Testis (tissue), 3 donors: ENCODE measurements around the gene CPNE7. TPM values are rescaled to one million over a fixed set of nuclear protein-coding genes. Genes with fewer than 3 reads are reported as not detected.

Experiments
- DNase-seq: peaks from one replicate; pipeline ENCODE4 v3.0.0-alpha.2; 2019
- H3K27ac ChIP-seq, 2 donors: fragments of 200-600 bp; sonication (generic); one replicate each; pipeline ENCODE4 v1.5.1; 2019
- H3K27me3 ChIP-seq: fragments of 200-600 bp; sonication (generic); one replicate; pipeline ENCODE4 v1.5.1; 2019
- H3K36me3 ChIP-seq: fragments of 200-600 bp; sonication (generic); one replicate; pipeline ENCODE4 v1.5.1; 2017; ENCODE audit warnings: low read depth; ENCODE audit errors: missing control alignments
- H3K4me1 ChIP-seq: fragments of 200-600 bp; sonication (generic); one replicate; pipeline ENCODE4 v1.5.1; 2019
- H3K4me3 ChIP-seq, 2 donors: fragments of 200-600 bp; sonication (generic); one replicate each; pipeline ENCODE4 v1.5.1; 2017 to 2019
- H3K9me3 ChIP-seq: fragments of 200-600 bp; sonication (generic); one replicate; pipeline ENCODE4 v1.5.1; 2017
- POLR2A ChIP-seq: fragments of 450-650 bp; IDR thresholded peaks from one replicate; pipeline ENCODE4 v1.6.1; 2017; ENCODE audit warnings: antibody characterized with exemption, mild to moderate bottlenecking, moderate library complexity
- WGBS, 2 donors: methylation state at CpG; one replicate each; pipeline ENCODE4 v1.1.5; 2018; 5-methylcytosine and 5-hydroxymethylcytosine counted together
- intact Hi-C: fragments of 100-400 bp; cut with DNase I; formaldehyde crosslinking; loops from one replicate; pipeline ENCODE4 v1.15.1; 2023; ENCODE audit warnings: low total_unique reads
- polyA plus RNA-seq: library from polyadenylated mRNA; stranded (reverse); fragments of 350-450 nt; fragmentation: Illumina TruSeq; extraction: RNeasy Lipid Tissue Mini Kit (QIAGEN cat#74804); gene quantifications from one replicate; pipeline ENCODE4 v1.2.3, GENCODE V29; 2014; ENCODE audit warnings: low read depth, low replicate concordance; ENCODE audit not compliant: insufficient read depth
- total RNA-seq, 2 donors: library from RNA; depleted of rRNA; stranded (reverse); fragments of >200 nt; gene quantifications; one replicate each; pipeline ENCODE4 v1.2.3, GENCODE V29; 2016
- TF ChIP-seq, protein P1 (sequence below), 3 experiments: fragments of 450-650 bp in 2 of 3; fragments of 200-600 bp in 1 of 3; sonication (generic) in 1 of 3; IDR thresholded peaks; one replicate each; pipeline ENCODE4 v1.5.1; 2016 to 2019; ENCODE audit warnings: antibody characterized with exemption in 3 of 3, mild to moderate bottlenecking in 2 of 3, moderate library complexity in 1 of 3

Gene CPNE7
- total and polyA plus RNA-seq, 3 donors from 2014 or later, result 3.3 to 15.0 (median 12.5) TPM

DNA sequence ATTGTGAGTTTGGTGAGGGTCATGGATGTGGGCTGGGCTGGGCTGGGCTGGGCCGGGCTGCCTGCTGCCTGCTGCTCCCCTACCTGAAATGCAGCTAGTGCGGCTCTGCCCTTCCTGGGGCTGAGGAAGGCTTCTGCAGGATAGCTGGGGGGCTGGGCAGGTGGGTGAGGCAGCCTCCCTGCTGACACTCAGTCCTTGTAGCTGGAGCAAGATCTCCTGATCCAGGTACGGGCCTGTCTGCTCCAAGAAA lies 10.4 kb upstream of the CPNE7 start:
- H3K4me1 ChIP-seq, result peaks cover 27% of the 10 kb centered on the region
- no peaks in the 10 kb centered on the region for H3K9me3 ChIP-seq
- no peak for TF ChIP-seq POLR2A
- TF ChIP-seq, protein P1, sequence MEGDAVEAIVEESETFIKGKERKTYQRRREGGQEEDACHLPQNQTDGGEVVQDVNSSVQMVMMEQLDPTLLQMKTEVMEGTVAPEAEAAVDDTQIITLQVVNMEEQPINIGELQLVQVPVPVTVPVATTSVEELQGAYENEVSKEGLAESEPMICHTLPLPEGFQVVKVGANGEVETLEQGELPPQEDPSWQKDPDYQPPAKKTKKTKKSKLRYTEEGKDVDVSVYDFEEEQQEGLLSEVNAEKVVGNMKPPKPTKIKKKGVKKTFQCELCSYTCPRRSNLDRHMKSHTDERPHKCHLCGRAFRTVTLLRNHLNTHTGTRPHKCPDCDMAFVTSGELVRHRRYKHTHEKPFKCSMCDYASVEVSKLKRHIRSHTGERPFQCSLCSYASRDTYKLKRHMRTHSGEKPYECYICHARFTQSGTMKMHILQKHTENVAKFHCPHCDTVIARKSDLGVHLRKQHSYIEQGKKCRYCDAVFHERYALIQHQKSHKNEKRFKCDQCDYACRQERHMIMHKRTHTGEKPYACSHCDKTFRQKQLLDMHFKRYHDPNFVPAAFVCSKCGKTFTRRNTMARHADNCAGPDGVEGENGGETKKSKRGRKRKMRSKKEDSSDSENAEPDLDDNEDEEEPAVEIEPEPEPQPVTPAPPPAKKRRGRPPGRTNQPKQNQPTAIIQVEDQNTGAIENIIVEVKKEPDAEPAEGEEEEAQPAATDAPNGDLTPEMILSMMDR (IDR thresholded peaks at IDR 0.05), result no peak
- no peaks in the 10 kb centered on the region for H3K36me3 ChIP-seq
- DNase-seq, result no peak
- H3K27me3 ChIP-seq, result no peaks in the 10 kb centered on the region
- no peak overlapping the region for H3K27ac ChIP-seq
- no peak overlapping the region for H3K4me3 ChIP-seq
- 63% methylated on average over 3 of the region's 3 CpGs; no CpG with 5 or more reads in 1 of the 2 donors for whole genome bisulfite sequencing, 2 donors
- intact Hi-C loops, result no loop called here

DNA sequence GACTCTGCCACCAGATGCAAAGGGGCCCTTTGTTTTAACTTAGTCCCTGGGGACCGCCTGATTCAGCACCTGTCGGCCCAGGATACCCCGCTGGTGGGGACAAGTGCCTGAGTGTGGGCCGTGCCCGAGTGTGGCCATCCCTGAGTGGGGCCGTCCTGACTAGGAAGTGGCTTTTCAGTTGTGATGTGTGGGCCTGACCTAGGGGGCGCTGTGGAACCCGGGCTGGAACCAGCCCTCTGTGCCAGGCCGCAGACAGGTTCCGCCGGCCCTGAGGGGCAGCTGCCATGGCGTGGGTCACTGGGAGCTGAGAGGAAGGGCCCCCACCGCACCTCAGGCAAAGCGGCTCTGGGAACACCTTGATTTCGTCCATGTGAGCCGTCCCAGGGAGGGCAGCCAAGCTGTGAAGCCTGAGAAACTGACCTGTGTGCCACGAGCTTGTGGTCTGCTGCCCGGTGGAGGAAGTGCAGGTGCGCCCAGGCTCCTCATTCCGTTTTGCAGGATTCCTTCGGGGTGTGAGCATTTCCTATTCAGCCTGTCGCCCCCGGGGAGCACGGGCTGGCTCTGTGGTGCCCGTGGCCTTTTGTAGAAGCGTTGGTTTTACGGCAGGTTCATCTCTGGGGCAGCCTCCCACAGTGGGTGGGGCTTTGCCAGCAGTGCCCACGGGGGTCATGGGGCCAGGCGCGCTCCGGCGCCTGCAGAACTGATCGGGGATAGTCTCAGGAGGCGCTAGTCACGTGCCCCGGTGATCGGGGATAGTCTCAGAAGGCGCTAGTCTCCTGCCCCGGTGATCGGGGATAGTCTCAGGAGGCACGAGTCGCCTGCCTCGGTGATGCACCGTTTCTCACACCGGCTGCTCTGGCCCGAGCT lies 9.8 kb upstream of the CPNE7 start:
- Histone ChIP-seq H3K9me3 (no peaks in the 10 kb centered on the region), H3K27ac (no peak overlapping the region), H3K4me1 (peaks cover 27% of the 10 kb centered on the region), H3K4me3 (no peak overlapping the region), H3K36me3 (no peaks in the 10 kb centered on the region), H3K27me3 (no peaks in the 10 kb centered on the region)
- intact Hi-C loops, result no loop called here
- WGBS, 2 donors, result 29 to 39% methylated on average over 14 to 45 of the region's 46 CpGs
- no peak for DNase-seq
- TF ChIP-seq, protein P1 (IDR thresholded peaks at IDR 0.05), result peak in 2 of 3 experiments; percentile 26 to 46
- no peak for TF ChIP-seq POLR2A

DNA sequence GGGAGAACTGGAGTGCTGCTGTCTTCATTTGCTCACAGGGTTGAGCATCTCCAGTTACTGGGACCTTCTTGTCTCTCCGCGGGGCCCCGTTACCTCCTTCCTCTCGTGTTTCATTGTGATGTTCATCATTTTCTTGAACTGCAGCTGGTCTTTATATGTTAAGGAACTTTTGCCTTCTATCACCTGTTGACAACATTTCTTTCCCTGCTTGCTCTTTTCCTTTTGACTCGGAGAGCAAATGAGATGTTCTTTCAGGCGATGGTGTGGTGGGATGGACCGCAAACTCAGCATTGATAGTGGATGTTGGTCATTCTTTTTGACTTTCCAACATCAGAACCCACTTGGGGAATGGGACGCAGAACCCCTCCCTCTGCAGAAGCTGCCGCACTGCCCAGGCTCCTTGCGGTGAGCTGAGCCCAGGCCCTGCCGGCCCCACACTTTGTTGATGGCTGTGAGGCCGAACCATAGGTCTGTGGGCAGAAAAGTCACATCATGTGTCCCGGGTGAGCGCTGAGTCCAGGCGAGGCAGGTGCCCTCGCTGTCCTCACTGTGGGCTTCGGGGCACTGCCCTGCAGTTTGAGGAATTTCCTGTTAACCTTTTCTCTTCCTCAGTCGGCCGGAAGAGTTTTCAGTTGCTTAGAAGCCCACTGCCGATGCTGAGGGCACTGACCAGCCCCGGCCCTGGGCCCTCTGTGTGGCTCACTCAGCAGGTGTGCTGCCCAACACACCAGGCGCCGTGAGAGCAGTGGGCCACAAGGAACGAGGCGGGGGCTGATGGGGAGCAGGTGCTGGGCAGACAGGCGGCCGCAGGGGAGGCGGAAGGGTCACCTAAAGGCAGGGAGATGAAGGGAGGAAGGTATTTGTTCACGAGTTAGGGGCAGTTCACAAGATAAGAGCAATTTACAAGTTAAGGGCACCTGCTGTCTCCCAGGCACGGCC lies 7.6 kb upstream of the CPNE7 start:
- DNase-seq, result no peak
- WGBS, 2 donors, result 89% methylated on average over 25 to 30 of the region's 30 CpGs
- no peak overlapping the region for H3K27ac ChIP-seq
- H3K4me3 ChIP-seq, result no peak overlapping the region
- H3K36me3 ChIP-seq, result no peaks in the 10 kb centered on the region
- peaks cover 16% of the 10 kb centered on the region for H3K4me1 ChIP-seq
- intact Hi-C loops, result no loop called here
- H3K9me3 ChIP-seq, result no peaks in the 10 kb centered on the region
- no peak for TF ChIP-seq POLR2A
- TF ChIP-seq, protein P1 (IDR thresholded peaks at IDR 0.05), result no peak
- no peaks in the 10 kb centered on the region for H3K27me3 ChIP-seq

DNA sequence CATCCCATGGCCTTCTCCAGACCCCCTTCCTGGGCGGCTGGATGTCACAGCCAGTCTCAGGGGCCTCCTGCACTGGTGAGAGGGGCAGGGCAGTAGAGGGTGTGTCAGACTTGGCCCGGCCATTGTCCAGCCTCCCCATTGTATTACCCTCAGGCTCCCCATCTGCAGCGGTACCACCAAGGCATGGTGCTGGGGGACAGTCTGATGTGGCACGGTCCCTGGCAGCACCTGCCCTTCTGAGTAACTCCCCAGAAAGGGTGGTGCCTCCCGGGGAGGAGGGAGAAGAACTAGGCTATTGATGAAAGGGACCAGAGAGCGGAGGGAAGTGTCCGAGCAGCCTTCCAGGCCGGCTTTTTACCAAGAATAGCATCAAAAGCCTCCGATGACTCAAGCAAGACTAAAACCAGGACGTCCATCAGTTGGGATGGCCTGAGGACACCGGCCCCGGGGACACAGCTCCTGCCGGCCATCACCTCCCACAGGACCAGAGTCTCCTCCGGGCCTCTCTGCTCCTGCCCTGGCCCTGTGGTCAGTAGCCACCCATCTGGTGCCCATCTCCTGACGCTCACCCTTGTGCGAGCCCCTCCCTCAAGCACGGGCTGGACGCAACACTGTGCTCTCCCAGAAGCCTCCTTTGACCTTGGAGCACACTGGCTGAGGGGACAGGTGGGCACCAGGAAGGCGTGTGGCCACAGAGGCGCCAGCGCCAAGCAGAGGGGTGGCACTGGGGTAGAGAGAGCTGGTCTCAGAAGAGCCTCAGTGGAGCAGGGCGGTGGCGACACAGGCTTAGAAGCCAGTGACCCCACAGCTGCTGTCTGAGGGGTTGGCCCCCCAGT lies 5.8 kb upstream of the CPNE7 start:
- TF ChIP-seq, protein P1 (IDR thresholded peaks at IDR 0.05), result no peak
- TF ChIP-seq POLR2A, result no peak
- no peaks in the 10 kb centered on the region for H3K27me3 ChIP-seq
- intact Hi-C loops, result no loop called here

More for the DNA sequence above, 5.8 kb upstream of the CPNE7 start:
- Histone ChIP-seq H3K4me1 (peaks cover 22% of the 10 kb centered on the region), H3K27ac (no peak overlapping the region), H3K9me3 (no peaks in the 10 kb centered on the region), H3K4me3 (no peak overlapping the region), H3K36me3 (no peaks in the 10 kb centered on the region)
- 80 to 87% methylated on average over 12 to 23 of the region's 23 CpGs for WGBS, 2 donors
- DNase-seq, result no peak
